HepG2 (cell line): ENCODE measurements around the gene BPIFB4. TPM values are rescaled to one million over a fixed set of nuclear protein-coding genes. Genes with fewer than 3 reads are reported as not detected.

Experiments used
- HIVEP1 ChIP-seq: sonication (generic); formaldehyde crosslinking; IDR thresholded peaks from 2 replicates; pipeline ENCODE4 v1.4.0; 2020; ENCODE audit warnings: mild to moderate bottlenecking, missing genetic modification reagents
- HMG20A ChIP-seq: IDR thresholded peaks from 2 replicates; pipeline ENCODE4 v1.6.1; 2016; ENCODE audit warnings: borderline replicate concordance
- TP53 ChIP-seq: sonication (generic); formaldehyde crosslinking; conservative IDR thresholded peaks from 2 replicates; pipeline ENCODE4 v1.4.0; 2020; ENCODE audit warnings: missing genetic modification reagents
- ZC3H13 ChIP-seq: sonication (generic); formaldehyde crosslinking; IDR thresholded peaks from 2 replicates; pipeline ENCODE4 v1.8.1; 2023; ENCODE audit warnings: mild to moderate bottlenecking, missing genetic modification reagents, moderate library complexity
- ZNF205 ChIP-seq: IDR thresholded peaks from 2 replicates; pipeline ENCODE4 v1.6.1; 2018; ENCODE audit warnings: missing biosample characterization, missing genetic modification reagents
- ZNF343 ChIP-seq: sonication (generic); formaldehyde crosslinking; IDR thresholded peaks from 2 replicates; pipeline ENCODE4 v1.4.0; 2020; ENCODE audit warnings: mild to moderate bottlenecking, missing genetic modification reagents
- ZNF644 ChIP-seq: IDR thresholded peaks from 2 replicates; pipeline ENCODE4 v1.6.1; 2016; ENCODE audit warnings: low read depth
- polyA plus RNA-seq, 8 experiments: library from polyadenylated mRNA; depleted of rRNA in 3 of 8; stranded (reverse) in 7 of 8; unstranded in 1 of 8; fragments of >200 nt; fragmentation: Illumina TruSeq in 4 of 8; extraction: Trizol in 4 of 8; gene quantifications; 2 replicates each; pipeline versions ENCODE4 v1.2.1 to v1.2.3, GENCODE V29; 2011 to 2016; ENCODE audit warnings: low read depth in 4 of 8, missing spikeins in 1 of 8, mixed read lengths in 1 of 8; ENCODE audit not compliant: insufficient read depth in 1 of 8
- total RNA-seq, 5 experiments: library from RNA; depleted of rRNA; stranded (reverse); fragments of >200 nt; fragmentation: Illumina TruSeq; extraction: Trizol; gene quantifications; 2 replicates each; pipeline ENCODE4 v1.2.3, GENCODE V29; 2016; ENCODE audit warnings: low read depth in 1 of 5
- TF ChIP-seq, protein P1 (sequence below): sonication (generic); formaldehyde crosslinking; IDR thresholded peaks from 2 replicates; pipeline ENCODE4 v1.4.0; 2020; ENCODE audit warnings: missing genetic modification reagents
- TF ChIP-seq, protein P2 (sequence below): IDR thresholded peaks from 2 replicates; pipeline ENCODE4 v1.6.1; 2016; ENCODE audit warnings: missing compliant biosample characterization, missing genetic modification reagents, borderline replicate concordance
- TF ChIP-seq, protein P3 (sequence below): sonication (generic); formaldehyde crosslinking; IDR thresholded peaks from 2 replicates; pipeline ENCODE4 v1.5.1; 2020; ENCODE audit warnings: missing genetic modification reagents, mild to moderate bottlenecking, borderline replicate concordance
- TF ChIP-seq, protein P4 (sequence below): sonication (generic); formaldehyde crosslinking; IDR thresholded peaks from 2 replicates; pipeline ENCODE4 v1.8.0; 2022; ENCODE audit warnings: mild to moderate bottlenecking, missing genetic modification reagents, moderate library complexity
- TF ChIP-seq, protein P5 (sequence below): sonication (generic); formaldehyde crosslinking; IDR thresholded peaks from 2 replicates; pipeline ENCODE4 v1.5.0; 2020; ENCODE audit warnings: mild to moderate bottlenecking, missing genetic modification reagents
- TF ChIP-seq, protein P6 (sequence below), 2 experiments: sonication (generic) in 1 of 2; formaldehyde crosslinking in 1 of 2; IDR thresholded peaks; 2 replicates each; pipeline versions ENCODE4 v1.4.0 to v1.6.1; 2016 to 2020; ENCODE audit warnings: borderline replicate concordance in 1 of 2, low read depth in 1 of 2, mild to moderate bottlenecking in 1 of 2, missing genetic modification reagents in 1 of 2
- TF ChIP-seq, protein P7 (sequence below): IDR thresholded peaks from 2 replicates; pipeline ENCODE4 v1.6.1; 2012; ENCODE audit warnings: low read depth, low read length, improper control_type of control experiment

BPIFB4 gene
- total and polyA plus RNA-seq, 2 of the 13 experiments (the other 11 are each of a cell fraction or from before 2014, with no cell fraction given): 0.09 TPM; not detected in 1

DNA sequence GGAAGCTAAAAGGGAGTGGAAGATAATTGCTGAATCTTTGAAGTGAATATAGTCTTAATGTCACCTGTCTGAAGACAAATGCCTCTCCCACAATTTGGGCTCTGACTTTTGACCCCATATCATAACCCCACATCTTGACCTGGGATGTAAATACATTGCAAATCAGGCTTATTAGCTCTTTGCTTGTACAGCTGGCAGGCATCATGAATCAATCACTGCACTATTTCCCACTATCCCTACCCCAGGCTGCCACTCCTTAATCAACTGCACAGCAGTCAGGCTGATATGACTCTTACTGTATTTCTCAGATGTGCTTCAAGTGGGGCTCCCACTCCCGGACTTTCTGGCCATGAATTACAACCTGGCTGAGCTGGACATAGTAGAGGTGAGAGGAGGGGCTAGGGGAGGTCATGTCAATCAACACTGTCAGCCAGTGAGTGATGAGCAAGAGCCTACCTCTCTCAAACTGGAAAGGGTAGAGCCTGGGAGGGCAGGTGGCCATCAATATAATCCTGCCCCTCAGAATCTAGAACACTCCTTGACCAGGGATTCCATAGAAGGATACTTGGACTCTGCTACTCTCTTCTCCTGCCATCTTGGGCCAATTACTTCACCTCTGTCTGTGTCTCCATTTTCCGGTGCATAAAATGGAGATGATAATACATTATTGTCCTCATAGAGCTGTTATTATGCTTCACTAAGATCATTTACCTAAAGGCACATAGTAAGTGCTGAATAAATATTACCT lies 36.3 kb upstream of the BPIFB4 start (continued):
- TF ChIP-seq, protein P1, sequence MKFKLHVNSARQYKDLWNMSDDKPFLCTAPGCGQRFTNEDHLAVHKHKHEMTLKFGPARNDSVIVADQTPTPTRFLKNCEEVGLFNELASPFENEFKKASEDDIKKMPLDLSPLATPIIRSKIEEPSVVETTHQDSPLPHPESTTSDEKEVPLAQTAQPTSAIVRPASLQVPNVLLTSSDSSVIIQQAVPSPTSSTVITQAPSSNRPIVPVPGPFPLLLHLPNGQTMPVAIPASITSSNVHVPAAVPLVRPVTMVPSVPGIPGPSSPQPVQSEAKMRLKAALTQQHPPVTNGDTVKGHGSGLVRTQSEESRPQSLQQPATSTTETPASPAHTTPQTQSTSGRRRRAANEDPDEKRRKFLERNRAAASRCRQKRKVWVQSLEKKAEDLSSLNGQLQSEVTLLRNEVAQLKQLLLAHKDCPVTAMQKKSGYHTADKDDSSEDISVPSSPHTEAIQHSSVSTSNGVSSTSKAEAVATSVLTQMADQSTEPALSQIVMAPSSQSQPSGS: 0 out of 2 replicates have a peak, but pooled peaks have one; percentile 15
- TF ChIP-seq, protein P2, sequence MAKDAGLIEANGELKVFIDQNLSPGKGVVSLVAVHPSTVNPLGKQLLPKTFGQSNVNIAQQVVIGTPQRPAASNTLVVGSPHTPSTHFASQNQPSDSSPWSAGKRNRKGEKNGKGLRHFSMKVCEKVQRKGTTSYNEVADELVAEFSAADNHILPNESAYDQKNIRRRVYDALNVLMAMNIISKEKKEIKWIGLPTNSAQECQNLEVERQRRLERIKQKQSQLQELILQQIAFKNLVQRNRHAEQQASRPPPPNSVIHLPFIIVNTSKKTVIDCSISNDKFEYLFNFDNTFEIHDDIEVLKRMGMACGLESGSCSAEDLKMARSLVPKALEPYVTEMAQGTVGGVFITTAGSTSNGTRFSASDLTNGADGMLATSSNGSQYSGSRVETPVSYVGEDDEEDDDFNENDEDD (CRISPR knock-in tag): no peak
- TF ChIP-seq, protein P3, sequence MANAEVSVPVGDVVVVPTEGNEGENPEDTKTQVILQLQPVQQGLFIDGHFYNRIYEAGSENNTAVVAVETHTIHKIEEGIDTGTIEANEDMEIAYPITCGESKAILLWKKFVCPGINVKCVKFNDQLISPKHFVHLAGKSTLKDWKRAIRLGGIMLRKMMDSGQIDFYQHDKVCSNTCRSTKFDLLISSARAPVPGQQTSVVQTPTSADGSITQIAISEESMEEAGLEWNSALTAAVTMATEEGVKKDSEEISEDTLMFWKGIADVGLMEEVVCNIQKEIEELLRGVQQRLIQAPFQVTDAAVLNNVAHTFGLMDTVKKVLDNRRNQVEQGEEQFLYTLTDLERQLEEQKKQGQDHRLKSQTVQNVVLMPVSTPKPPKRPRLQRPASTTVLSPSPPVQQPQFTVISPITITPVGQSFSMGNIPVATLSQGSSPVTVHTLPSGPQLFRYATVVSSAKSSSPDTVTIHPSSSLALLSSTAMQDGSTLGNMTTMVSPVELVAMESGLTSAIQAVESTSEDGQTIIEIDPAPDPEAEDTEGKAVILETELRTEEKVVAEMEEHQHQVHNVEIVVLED (CRISPR knock-in tag): no peak
- TF ChIP-seq ZC3H13 (CRISPR knock-in tag): no peak
- 0 out of 2 replicates have a peak, but pooled peaks have one; percentile 6 for TF ChIP-seq ZNF205
- TF ChIP-seq, protein P4, sequence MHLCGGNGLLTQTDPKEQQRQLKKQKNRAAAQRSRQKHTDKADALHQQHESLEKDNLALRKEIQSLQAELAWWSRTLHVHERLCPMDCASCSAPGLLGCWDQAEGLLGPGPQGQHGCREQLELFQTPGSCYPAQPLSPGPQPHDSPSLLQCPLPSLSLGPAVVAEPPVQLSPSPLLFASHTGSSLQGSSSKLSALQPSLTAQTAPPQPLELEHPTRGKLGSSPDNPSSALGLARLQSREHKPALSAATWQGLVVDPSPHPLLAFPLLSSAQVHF (CRISPR knock-in tag): no peak
- TF ChIP-seq, protein P5, sequence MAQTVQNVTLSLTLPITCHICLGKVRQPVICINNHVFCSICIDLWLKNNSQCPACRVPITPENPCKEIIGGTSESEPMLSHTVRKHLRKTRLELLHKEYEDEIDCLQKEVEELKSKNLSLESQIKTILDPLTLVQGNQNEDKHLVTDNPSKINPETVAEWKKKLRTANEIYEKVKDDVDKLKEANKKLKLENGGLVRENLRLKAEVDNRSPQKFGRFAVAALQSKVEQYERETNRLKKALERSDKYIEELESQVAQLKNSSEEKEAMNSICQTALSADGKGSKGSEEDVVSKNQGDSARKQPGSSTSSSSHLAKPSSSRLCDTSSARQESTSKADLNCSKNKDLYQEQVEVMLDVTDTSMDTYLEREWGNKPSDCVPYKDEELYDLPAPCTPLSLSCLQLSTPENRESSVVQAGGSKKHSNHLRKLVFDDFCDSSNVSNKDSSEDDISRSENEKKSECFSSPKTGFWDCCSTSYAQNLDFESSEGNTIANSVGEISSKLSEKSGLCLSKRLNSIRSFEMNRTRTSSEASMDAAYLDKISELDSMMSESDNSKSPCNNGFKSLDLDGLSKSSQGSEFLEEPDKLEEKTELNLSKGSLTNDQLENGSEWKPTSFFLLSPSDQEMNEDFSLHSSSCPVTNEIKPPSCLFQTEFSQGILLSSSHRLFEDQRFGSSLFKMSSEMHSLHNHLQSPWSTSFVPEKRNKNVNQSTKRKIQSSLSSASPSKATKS: no peak
- no peak; the same call in 1 of the 2 replicates for TF ChIP-seq ZNF644 (CRISPR knock-in tag)
- TF ChIP-seq, protein P6, sequence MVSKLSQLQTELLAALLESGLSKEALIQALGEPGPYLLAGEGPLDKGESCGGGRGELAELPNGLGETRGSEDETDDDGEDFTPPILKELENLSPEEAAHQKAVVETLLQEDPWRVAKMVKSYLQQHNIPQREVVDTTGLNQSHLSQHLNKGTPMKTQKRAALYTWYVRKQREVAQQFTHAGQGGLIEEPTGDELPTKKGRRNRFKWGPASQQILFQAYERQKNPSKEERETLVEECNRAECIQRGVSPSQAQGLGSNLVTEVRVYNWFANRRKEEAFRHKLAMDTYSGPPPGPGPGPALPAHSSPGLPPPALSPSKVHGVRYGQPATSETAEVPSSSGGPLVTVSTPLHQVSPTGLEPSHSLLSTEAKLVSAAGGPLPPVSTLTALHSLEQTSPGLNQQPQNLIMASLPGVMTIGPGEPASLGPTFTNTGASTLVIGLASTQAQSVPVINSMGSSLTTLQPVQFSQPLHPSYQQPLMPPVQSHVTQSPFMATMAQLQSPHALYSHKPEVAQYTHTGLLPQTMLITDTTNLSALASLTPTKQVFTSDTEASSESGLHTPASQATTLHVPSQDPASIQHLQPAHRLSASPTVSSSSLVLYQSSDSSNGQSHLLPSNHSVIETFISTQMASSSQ (IDR thresholded peaks at IDR 0.05; ENCODE audit: low read depth): no peak
- TF ChIP-seq, protein P6 (CRISPR knock-in tag; IDR thresholded peaks at IDR 0.05; ENCODE audit: borderline replicate concordance): peak; percentile 38; the same call in 1 of the 2 replicates
- no peak for TF ChIP-seq HMG20A (CRISPR knock-in tag)
- TF ChIP-seq ZNF343 (CRISPR knock-in tag): no peak
- TF ChIP-seq, protein P7, sequence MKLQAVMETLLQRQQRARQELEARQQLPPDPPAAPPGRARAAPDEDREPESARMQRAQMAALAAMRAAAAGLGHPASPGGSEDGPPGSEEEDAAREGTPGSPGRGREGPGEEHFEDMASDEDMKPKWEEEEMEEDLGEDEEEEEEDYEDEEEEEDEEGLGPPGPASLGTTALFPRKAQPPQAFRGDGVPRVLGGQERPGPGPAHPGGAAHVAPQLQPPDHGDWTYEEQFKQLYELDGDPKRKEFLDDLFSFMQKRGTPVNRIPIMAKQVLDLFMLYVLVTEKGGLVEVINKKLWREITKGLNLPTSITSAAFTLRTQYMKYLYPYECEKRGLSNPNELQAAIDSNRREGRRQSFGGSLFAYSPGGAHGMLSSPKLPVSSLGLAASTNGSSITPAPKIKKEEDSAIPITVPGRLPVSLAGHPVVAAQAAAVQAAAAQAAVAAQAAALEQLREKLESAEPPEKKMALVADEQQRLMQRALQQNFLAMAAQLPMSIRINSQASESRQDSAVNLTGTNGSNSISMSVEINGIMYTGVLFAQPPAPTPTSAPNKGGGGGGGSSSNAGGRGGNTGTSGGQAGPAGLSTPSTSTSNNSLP: no peak; the same call in 1 of the 2 replicates
- 0 out of 2 replicates have a peak, but pooled peaks have one; percentile 3 for TF ChIP-seq HIVEP1 (CRISPR knock-in tag)
- no peak for TF ChIP-seq TP53 (CRISPR knock-in tag)
